GM18520 (cell line): ENCODE measurements around the gene CDCA8.

Experiments used
- ATAC-seq: cut with Tn5 transposase; IDR thresholded peaks from one replicate; pipeline ENCODE4 v1.9.1; 2021; ENCODE audit not compliant: unreplicated experiment

CDCA8 gene

GRCh38 chr1:37714689-37715088 is 22.4 kb downstream of the CDCA8 start:
- no peak for ATAC-seq

- no peak for ATAC-seq
Observed at GRCh38 chr1:37716321-37716720, 24.0 kb downstream of the CDCA8 start.

DNA sequence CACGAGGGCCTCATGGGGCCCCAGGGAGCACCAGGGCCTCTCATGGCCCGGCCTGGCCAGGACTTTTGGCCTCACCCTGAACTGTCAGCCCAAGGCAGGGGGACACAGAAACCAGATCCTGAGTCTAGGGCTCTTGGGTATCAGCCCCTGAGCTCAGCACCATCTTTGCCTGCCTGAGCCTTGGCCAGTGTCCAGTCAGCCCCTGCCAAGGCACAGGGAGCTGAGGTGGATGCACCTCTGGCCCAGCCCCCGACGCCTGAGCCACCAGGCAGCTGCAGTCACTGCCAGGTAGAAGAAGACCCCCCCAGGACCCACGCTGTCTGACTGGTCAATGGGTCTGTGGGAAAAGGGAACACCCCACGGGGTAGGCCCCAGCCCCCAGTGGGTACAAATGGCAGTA is 25.3 kb downstream of the CDCA8 start:
- ATAC-seq: no peak

DNA sequence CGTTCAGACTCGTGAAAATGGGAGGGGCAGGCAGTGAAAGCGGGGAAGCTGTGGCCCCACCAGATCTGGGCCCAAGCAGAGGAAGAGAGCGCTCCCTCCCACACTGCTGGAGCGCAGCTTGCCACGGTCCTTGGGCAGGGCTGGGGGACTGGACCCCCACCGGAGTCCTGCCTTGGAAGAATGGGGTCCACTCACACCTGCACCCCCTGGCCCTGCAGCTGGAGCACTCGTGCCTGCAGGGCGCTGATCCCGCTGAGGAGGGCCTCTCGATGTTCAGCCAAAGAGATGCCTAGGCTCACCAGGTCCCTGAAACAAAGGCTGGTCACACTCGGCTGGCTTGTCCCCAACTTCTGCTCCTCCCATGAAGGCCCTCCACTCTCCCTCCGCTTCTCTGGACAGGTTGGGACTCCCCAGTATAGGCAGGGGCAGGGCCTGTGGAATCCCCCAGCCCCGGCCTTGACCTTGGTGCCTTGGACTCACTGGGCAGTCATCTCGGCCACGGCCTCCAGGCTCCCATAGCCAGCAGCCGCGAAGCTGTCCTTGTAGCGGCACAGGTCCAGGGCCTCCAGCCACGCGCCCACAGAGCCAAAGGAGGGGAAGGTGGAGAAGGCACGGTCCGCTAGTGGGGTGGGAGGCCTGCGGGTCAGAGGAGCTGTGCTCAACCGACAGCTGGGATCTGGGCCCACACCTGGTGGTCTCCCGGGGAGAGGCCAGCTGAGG is 26.0 kb downstream of the CDCA8 start:
- no peak for ATAC-seq

DNA sequence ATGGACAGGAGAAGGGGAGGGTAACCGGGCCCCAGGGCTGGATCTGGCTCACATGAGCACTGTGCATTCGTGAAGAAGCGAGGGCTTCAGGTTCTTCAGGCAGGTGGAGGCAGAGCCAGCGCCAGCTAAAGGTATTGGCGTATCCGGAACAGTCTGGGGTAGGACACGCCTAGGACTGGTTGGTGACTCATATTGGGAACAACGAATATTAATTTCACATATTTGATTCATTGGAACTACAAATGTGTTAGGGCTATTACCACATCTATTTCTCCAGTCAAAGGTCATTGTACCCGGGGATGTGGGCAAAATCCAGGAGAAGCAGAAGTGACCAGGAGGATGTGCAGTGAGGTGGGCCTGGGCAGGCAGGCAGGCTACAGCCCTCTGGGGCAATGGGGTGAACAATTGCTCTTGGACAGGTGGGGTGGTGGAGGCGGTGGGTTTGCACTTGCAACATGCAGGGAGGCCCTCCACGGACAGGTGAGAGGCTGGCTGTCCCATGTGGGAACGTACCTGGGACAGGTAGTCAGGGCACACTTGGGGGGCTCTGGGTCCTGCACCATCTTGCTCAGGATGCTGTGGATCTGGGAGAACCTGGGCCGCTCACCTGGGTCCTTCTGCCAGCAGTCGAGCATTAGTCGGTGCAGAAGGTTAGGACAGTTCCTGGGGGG is 26.7 kb downstream of the CDCA8 start:
- ATAC-seq: no peak

GRCh38 chr1:37719572-37720195 is 27.4 kb downstream of the CDCA8 start:
- ATAC-seq: no peak

DNA sequence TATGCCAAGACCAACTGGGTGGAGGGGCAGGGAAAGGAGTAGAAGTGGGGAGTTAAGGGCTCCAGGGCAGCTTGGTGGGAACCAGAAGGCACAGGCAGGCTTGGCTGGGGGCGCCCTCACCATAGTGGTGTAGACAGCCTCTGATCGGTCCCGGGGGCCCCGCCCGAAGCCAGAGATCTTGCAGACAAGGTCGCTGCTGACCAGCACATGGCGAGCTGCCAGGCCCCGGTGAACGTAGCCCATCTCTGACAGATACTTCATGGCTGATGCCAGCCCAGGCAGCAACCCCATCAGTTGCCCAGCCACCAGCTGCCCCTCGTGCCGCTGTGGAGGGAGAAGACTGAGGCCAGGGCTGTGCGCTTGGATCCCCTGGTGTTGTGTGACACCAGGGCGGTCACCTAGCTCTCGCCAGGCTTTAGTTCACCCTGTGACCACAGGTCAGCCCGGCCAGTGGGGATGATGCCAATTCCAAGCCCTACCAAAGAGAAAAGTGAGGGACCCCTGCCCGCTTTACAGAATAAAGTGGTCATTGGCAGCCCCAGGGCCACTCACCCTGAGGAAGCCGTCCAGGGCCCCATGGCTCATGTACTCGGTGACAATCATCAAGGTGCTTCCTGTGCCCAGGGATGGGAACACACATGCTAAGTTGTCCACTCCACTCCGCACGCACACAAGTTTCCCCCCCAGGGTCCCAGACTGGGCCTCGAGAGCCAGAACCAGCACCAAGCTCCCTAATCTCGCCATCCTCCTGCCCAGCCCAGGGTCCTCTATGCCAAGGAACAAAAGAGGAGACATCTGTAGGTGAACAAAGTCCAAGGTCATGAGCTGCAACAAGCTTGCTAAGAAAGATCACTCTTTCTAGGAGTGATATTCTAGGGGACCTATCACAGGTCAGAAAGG is 28.2 kb downstream of the CDCA8 start:
- no peak for ATAC-seq

- no peak for ATAC-seq
Observed at GRCh38 chr1:37721565-37721964, 29.2 kb downstream of the CDCA8 start.

GRCh38 chr1:37722181-37723071 is 30.1 kb downstream of the CDCA8 start:
- ATAC-seq: no peak

DNA sequence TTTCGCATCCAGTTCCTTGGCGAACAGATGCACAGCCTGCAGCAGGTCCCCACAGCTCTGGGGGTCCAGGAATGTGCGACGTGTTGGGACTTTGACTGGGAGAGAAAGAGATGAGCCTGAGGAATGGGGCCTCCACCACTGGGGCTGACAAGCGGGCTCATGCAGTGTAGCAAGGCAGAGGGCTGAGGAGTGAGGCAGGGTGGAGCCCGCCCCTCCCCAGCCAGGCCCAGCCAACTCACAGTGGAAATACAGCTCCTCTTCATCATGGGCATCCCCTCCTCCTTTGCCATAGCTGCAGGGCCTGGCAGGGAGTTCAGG is 30.7 kb downstream of the CDCA8 start:
- ATAC-seq: no peak

DNA sequence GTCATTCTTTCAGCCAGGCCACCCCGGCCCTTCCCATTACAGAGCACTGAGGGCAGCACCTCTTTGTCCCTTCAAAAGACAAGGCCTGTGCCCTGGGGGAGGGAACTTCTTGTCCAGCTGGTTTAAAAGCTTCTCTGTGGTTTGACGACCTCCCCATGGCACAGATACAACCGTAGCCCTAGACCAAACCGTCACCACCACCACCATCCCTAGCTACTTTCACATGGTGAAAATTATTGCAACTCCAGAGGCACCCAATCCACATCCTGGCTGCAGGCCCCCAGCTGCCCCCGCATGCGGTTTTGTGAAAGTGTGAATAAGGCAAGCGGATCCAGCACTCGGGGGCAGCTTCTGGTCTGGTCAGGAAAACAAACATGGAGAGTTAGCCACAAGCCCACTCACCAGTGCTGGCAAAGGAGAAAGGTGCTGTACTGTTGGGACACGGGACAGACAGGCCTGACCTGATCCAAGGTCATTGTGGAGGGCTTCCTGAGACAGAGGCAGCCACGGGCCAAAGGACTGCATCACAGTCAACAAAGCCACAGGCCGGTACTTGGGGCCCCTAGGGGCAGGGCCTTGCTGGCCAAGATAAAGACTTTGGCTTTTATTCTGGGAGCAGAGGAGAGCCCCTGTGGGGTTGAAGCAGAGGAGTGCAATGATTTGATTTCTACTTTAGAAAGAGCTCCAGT is 31.2 kb downstream of the CDCA8 start:
- no peak for ATAC-seq

- no peak for ATAC-seq
Observed at GRCh38 chr1:37724575-37724974, 32.3 kb downstream of the CDCA8 start.

DNA sequence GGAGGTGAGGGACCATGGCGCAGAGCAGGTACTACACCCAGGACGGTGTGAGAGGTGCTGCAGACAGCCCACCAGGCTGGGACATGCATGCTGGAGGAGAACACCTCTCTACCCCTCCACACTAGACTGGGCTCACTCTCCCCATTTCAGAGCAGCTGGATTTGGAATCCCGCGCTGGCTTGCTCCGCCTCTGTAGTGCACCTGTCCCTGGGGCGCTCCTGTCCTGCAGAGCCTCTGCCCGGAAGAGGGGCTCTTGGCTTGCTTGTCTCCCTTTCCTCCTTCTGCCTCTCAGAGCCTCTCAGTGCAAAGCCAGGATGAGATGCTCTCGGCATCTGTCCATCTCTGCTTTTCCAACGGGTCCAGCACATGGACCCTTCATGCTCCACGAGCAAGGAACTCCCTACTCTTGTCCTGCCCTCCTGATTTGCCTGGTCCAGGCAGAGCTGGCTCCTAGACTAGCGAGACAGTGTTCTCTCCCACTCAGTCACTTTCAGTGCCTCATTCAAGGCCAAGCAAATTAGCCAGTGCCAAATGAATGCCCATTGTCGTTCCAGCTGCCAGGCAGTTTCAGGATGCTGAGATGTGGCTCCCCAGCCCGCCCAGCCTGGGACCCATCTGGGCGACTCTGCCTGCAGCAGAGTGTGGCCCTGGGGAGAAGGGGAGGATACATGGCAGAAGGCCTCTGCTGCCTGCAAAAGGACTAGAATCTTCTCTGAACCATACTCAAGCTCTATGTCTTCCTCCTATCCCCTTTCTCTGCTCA is 33.7 kb downstream of the CDCA8 start:
- ATAC-seq: no peak

DNA sequence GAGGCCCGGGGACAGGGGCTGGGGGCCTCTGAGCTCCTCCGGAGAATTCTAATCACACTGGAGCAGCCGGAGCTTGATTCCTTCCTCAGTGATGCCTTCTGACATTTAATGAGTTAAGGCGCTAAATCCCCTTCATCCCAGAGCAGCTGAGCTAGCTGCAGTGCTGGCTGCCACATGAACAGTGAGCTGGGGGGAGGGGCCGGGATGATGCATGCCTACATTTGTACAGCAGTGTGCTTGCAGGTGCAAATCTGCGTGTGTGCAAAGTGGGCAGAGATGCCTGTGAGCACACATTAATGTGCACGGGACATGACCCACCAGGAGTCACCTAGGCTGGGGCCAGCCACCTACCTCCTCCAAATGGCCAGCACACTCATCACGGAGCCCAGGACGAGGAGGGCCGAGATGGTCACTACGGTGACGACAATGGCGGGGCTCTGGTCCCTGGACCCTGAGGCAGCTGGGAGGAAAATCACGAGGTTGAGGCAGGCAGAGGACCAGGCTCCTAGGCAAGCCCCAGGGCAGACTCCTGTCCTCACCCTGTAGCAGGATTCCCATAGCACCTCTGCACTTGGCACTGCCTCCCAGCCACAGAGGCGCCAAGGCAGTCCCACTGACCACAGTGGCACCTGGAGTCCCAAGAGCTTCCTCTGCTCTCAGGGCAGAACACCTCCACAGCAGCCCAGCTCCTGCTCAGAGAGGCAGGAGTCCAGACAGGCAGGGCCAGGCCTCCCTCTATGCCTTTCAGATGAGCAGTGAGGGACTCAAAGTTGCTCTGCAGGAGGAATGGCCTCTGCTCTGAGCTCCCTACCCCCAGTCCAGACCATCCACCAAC is 34.7 kb downstream of the CDCA8 start:
- ATAC-seq: no peak

DNA sequence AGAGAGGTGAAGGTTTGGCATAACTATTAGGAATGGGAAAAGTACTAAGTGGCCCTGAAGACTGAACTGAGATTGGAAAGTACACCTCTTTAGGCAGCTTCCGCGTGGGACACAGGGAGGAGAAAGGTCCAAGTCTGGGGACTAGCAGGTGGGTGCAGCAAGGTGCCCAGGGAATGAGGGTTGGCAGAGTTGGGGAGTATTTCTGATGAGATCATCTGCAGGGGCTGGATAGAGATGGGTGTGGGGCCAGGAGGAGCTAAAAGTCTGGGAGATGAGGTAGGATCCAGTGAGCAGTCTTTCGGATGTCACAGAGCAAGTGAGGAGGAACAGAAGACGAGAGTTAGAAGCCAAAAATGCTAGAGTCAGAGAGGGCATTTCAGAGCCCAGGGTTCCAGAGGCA is 36.1 kb downstream of the CDCA8 start:
- no peak for ATAC-seq

DNA sequence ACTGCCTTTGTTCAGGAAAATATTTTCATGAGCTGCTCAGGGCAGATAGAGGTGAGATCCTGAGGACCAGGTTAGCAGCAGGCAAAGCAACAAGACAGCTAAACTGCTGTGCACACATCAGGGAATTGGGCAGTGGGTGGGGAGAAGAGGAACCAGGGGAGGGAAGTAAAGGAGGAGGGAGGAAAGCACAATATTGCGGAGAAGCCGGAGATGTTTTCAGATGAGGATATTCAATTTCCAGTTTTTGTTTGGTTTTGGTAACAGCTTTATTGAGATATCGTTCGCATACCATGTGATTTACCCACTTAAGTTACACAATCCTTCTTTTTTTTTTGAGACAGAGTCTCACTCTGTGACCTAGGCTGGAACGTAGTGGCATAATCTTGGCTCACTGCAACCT is 38.1 kb downstream of the CDCA8 start:
- ATAC-seq: no peak

DNA sequence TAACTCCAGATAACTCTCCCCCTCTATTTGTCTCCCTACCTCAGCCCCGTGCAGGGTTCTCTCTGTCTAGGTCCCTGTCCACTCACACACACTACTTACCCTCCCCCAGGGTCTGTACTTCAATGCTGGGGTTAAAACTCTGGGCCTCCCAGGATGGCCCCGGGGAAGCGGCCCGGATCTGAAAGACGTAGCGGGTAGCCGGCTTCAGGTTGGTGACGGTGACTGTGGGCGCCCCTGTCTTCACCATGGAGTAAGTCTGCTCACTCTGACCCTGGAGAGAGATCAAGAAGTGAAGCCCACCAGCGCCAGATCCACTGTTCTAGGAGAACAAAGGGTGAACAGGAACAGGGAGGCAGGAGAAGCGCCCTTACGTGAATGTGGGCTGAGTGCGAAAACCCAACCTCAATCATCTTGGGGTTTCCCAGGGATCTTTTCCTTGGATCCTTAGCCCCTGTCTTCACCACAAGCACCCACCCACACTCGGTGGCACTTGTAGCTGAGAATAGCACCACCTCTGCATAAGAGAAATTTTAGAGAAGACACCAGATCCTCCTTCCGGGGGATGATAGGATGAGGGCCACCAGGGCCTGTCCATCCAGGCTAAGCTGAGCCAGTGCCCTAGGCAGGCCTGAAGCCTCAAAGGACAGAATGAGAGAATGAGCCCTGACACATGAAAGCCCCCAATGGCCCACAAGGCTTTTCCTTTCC is 39.1 kb downstream of the CDCA8 start:
- no peak for ATAC-seq
